ENCODE measurements around the gene COQ10A. TPM values are rescaled to one million over a fixed set of nuclear protein-coding genes. Genes with fewer than 3 reads are reported as not detected.

COQ10A gene
- polyA plus RNA-seq, 1 of the 3 experiments (the other 2 are of a cell fraction), result 42.2 TPM

DNA sequence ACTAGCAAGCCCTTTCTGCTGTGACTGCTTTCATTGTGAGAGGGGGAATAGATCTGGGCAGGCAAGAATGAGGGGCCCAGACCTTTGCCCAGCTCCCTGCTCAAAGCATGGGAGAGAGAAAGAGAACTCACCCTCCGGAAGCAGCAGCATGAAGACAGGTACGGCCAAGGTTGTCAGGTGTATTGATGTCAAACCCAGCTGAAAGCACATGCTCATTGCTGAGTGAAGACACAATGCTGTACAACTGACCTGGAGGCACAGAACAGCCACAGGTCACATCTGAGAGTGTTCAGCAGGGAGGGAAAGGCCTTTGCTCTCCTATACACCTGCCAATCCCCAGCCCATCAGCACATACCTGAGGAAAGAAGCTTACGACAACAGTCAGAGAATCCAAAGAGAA lies 14.1 kb upstream of the COQ10A start:
- Histone ChIP-seq H3K9me2 (no peaks in the 10 kb centered on the region), H3F3A (replicated peaks; ENCODE audit: insufficient read depth) (peaks cover 24% of the 10 kb centered on the region), H3K27ac (ENCODE audit: low read depth in 2 of 2, low read length in 1 of 2) (no peak overlapping the region), H3K36me3 (replicated peaks in 1 of 2; ENCODE audit: control insufficient read depth in 1 of 2, insufficient read depth in 2 of 2, low read length in 1 of 2) (peaks cover 67 to 75% of the 10 kb centered on the region in 2 experiments), H3K79me2 (ENCODE audit: insufficient read depth) (peaks cover 63% of the 10 kb centered on the region), H4K20me1 (ENCODE audit: insufficient read depth) (peaks cover 23% of the 10 kb centered on the region), H3K4me1 (ENCODE audit: control insufficient read depth in 1 of 2, insufficient read depth in 2 of 2, low read depth in 1 of 2, low read length in 1 of 2) (peaks cover 11 to 13% of the 10 kb centered on the region in 2 experiments), H3K9ac (no peak overlapping the region), H3K27me3 (ENCODE audit: insufficient read depth) (no peaks in the 10 kb centered on the region), H2AFZ (ENCODE audit: low read depth) (no peak overlapping the region), H3K4me2 (no peak overlapping the region), H3K9me3 (no peaks in the 10 kb centered on the region), H3K4me3 (ENCODE audit: low read depth in 2 of 2, low read length in 1 of 2) (no peak overlapping the region)
- ChIA-PET POLR2A (no interaction called here), CTCF (interaction anchor here (0.6 to 2.9 kb wide), 5 partner anchors 9 to 135 kb away, joined by 3 to 13 read pairs (median 6); partner anchors contain the start of genes COQ10A, SMARCC2 and ZC3H10)
- TF ChIP-seq RXRA (IDR thresholded peaks at IDR 0.05; ENCODE audit: borderline replicate concordance, low read depth) (no peak), RAD21 (IDR thresholded peaks at IDR 0.05; ENCODE audit: low read length) (no peak), SMC3 (IDR thresholded peaks at IDR 0.05; ENCODE audit: low read depth, low read length) (no peak), YY1 (IDR thresholded peaks at IDR 0.05; ENCODE audit: low read depth) (no peak)
- no peak for DNase-seq
- WGBS (ENCODE audit: low lambda C conversion rate), result 95% methylated on average over 3 of the region's 3 CpGs

DNA sequence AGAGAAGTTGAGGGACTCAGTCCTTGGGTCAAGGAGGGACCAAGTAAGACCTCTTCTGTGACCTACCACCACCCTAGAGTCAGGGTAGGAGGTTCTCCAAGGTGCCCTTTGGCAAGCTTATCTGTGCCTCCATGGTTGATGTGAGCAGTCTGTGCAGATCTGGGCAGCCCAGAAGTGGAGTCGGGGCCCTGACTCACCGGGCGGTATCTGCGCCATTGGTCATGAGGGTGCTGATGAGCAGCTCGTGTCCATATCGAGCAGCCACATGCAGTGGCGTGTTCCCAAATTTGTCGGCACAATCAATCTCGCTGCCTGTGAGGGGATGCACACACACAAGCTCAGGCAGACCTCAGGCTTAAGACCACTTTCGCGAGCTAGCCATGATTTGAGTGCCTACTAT lies 13.7 kb upstream of the COQ10A start:
- no peak for DNase-seq
- POLR2A ChIA-PET, result no interaction called here
- no peak overlapping the region for H2AFZ ChIP-seq (ENCODE audit: low read depth)
- peaks cover 23% of the 10 kb centered on the region for H4K20me1 ChIP-seq (ENCODE audit: insufficient read depth)
- H3F3A ChIP-seq (replicated peaks; ENCODE audit: insufficient read depth), result peaks cover 24% of the 10 kb centered on the region
- no peak overlapping the region for H3K27ac ChIP-seq (ENCODE audit: low read depth in 2 of 2, low read length in 1 of 2)
- TF ChIP-seq RFX5 (IDR thresholded peaks at IDR 0.05; ENCODE audit: low read length) (no peak), TAF1 (IDR thresholded peaks at IDR 0.05; ENCODE audit: borderline replicate concordance, low read depth, low read length) (no peak), SMC3 (IDR thresholded peaks at IDR 0.05; ENCODE audit: low read depth, low read length) (no peak), GABPA (IDR thresholded peaks at IDR 0.05; ENCODE audit: low read depth) (no peak), JUND (IDR thresholded peaks at IDR 0.05) (no peak), NFIC (IDR thresholded peaks at IDR 0.05; ENCODE audit: borderline replicate concordance) (no peak), RCOR1 (IDR thresholded peaks at IDR 0.05; ENCODE audit: low read length) (no peak), FOXM1 (IDR thresholded peaks at IDR 0.05; ENCODE audit: low read depth) (no peak), RAD21 (IDR thresholded peaks at IDR 0.05; ENCODE audit: low read length) (no peak), ELF1 (IDR thresholded peaks at IDR 0.05) (no peak), GATA2 (CRISPR knock-in tag; IDR thresholded peaks at IDR 0.05) (no peak)
- TF ChIP-seq, protein P1, sequence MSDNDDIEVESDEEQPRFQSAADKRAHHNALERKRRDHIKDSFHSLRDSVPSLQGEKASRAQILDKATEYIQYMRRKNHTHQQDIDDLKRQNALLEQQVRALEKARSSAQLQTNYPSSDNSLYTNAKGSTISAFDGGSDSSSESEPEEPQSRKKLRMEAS (IDR thresholded peaks at IDR 0.05; ENCODE audit: low read depth), result no peak
- TF ChIP-seq, protein P2, sequence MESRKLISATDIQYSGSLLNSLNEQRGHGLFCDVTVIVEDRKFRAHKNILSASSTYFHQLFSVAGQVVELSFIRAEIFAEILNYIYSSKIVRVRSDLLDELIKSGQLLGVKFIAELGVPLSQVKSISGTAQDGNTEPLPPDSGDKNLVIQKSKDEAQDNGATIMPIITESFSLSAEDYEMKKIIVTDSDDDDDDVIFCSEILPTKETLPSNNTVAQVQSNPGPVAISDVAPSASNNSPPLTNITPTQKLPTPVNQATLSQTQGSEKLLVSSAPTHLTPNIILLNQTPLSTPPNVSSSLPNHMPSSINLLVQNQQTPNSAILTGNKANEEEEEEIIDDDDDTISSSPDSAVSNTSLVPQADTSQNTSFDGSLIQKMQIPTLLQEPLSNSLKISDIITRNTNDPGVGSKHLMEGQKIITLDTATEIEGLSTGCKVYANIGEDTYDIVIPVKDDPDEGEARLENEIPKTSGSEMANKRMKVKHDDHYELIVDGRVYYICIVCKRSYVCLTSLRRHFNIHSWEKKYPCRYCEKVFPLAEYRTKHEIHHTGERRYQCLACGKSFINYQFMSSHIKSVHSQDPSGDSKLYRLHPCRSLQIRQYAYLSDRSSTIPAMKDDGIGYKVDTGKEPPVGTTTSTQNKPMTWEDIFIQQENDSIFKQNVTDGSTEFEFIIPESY (IDR thresholded peaks at IDR 0.05; ENCODE audit: borderline replicate concordance, low read depth), result no peak
- H3K9me3 ChIP-seq, result no peaks in the 10 kb centered on the region
- no peaks in the 10 kb centered on the region for H3K9me2 ChIP-seq
- CTCF ChIA-PET, result interaction anchor here (0.6 to 2.9 kb wide), 5 partner anchors 9 to 135 kb away, joined by 3 to 13 read pairs (median 6); partner anchors contain the start of genes COQ10A, SMARCC2 and ZC3H10
- H3K4me2 ChIP-seq, result no peak overlapping the region
- H3K79me2 ChIP-seq (ENCODE audit: insufficient read depth), result peaks cover 68% of the 10 kb centered on the region
- 100% methylated on average over 2 of the region's 11 CpGs for WGBS (ENCODE audit: low lambda C conversion rate)
- peaks cover 11 to 13% of the 10 kb centered on the region in 2 experiments for H3K4me1 ChIP-seq (ENCODE audit: control insufficient read depth in 1 of 2, insufficient read depth in 2 of 2, low read depth in 1 of 2, low read length in 1 of 2)
- H3K9ac ChIP-seq, result no peak overlapping the region
- peaks cover 62 to 75% of the 10 kb centered on the region in 2 experiments for H3K36me3 ChIP-seq (replicated peaks in 1 of 2; ENCODE audit: control insufficient read depth in 1 of 2, insufficient read depth in 2 of 2, low read length in 1 of 2)
- no peak overlapping the region for H3K4me3 ChIP-seq (ENCODE audit: low read depth in 2 of 2, low read length in 1 of 2)
- no peaks in the 10 kb centered on the region for H3K27me3 ChIP-seq (ENCODE audit: insufficient read depth)
